Measurements from ENCODE around the gene GJC2.
A peak's percentile ranks its signal among the peaks of the same experiment; 100 is the strongest.

The GJC2 gene

DNA sequence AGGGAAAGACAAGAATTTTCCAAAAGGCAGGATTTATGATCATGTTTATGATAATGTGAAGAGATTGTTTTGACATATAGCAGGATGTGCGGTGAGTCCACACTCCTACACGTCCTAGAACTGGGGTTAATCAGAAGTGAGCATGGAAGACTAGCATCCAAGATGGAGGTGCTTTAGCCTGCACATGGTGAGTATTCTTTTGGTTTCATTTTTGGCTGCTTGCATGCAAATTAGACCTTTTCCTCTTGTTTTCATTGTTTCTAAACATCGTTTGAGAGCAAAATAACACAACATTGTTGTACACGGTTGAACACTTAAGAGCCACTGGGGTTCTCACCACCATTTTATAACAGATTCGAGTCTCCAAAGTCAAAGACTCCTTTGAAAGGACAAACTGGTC lies 24.5 kb upstream of the GJC2 start:
- TF ChIP-seq, protein P1, sequence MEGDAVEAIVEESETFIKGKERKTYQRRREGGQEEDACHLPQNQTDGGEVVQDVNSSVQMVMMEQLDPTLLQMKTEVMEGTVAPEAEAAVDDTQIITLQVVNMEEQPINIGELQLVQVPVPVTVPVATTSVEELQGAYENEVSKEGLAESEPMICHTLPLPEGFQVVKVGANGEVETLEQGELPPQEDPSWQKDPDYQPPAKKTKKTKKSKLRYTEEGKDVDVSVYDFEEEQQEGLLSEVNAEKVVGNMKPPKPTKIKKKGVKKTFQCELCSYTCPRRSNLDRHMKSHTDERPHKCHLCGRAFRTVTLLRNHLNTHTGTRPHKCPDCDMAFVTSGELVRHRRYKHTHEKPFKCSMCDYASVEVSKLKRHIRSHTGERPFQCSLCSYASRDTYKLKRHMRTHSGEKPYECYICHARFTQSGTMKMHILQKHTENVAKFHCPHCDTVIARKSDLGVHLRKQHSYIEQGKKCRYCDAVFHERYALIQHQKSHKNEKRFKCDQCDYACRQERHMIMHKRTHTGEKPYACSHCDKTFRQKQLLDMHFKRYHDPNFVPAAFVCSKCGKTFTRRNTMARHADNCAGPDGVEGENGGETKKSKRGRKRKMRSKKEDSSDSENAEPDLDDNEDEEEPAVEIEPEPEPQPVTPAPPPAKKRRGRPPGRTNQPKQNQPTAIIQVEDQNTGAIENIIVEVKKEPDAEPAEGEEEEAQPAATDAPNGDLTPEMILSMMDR (IDR thresholded peaks at IDR 0.05; ENCODE audit: low read depth, low read length) = no peak
- H3K4me3 ChIP-seq (replicated peaks in 1 of 2; ENCODE audit: low read depth in 2 of 2, low read length in 2 of 2) = no peak overlapping the region
- no peak for DNase-seq (ENCODE audit: low read depth in 2 of 2)

DNA sequence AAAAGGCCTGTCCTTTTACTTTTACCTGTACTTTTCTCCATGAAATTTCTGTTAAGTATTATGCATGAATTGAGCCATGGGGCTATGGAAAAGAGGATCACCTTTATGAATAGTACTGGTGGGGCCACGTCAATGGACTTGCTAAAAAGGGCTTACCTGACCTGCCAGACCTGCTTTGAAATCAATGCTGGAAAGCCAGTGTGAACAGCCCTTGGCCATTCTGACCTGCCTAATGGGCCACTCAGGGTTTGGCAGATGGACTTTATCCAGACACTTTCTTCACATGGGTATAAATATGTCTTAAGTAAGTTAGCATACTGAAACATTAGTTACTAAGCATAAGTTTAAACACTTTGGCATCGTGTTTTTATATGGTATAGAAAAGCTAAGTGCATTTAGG lies 18.0 kb upstream of the GJC2 start:
- no peak for DNase-seq (ENCODE audit: low read depth in 2 of 2)
- TF ChIP-seq, protein P1 (IDR thresholded peaks at IDR 0.05; ENCODE audit: low read depth, low read length) = no peak
- no peak overlapping the region for H3K4me3 ChIP-seq (replicated peaks in 1 of 2; ENCODE audit: low read depth in 2 of 2, low read length in 2 of 2)

DNA sequence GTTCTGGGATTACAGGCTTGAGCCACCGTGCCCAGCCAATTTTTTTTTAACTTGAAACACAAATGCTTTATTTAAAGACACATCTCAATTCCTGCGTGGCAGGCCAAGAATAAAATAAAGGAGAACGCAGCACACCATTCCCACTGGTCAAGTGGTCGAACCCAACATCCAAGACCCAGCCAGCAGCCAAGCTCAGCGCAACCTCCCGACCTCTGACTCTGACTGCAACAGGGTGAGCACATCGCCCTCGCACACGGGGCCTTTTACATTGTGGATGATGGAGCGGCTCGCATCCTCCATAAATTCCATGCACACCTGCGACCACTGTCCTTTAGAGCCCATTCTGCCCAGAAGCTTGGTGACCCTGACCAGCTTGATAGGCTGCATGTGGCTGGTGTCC lies 15.1 kb upstream of the GJC2 start:
- H3K4me3 ChIP-seq (replicated peaks in 1 of 2; ENCODE audit: low read depth in 2 of 2, low read length in 2 of 2) = no peak overlapping the region
- TF ChIP-seq, protein P1 (IDR thresholded peaks at IDR 0.05; ENCODE audit: low read depth, low read length) = no peak
- no peak for DNase-seq (ENCODE audit: low read depth in 2 of 2)

DNA sequence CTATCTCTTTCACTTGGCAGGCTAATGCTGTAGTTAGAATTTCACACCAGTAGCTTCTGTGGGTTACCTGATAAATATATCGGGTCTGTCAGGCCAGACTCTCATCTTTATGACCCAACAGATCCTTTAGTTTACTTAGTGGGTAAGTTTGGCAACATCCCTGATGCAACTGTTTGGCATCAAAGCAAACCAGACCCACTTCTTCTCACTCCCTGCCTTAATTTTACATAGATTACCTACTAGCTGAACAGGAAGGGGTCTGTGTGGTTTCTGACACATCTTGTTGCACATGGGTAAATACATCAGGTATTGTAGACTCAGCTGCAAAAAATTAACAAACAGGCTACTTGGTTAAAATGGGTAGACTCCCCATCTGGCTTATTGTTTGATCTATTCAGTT lies 12.8 kb upstream of the GJC2 start:
- no peak overlapping the region for H3K4me3 ChIP-seq (replicated peaks in 1 of 2; ENCODE audit: low read depth in 2 of 2, low read length in 2 of 2)
- TF ChIP-seq, protein P1 (IDR thresholded peaks at IDR 0.05; ENCODE audit: low read depth, low read length) = no peak
- no peak for DNase-seq (ENCODE audit: low read depth in 2 of 2)

DNA sequence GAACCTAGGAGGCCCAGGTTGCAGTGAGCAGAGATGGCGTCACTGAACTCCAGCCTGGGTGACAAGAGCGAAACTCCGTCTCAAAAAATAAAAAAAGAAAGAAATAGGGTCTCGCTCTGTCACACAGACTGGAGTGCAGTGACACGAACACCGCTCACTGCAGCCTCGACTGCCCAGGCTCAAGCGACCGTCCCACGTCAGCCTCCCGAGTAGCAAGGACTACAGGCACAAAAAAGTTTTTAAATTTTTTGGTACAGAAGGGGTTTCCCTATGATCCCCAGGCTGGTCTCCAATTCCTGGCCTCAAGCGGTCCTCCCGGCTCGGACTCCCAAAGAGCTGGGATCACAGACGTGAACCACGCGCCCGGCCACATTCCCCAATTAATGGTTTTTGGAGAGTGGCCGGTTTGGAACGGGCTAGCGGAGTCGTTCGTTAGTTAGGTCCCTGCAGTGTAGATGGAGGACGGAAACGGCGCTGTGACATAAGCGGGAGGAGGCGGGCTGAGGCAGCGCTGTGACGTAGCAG lies 10.3 kb upstream of the GJC2 start:
- DNase-seq (ENCODE audit: low read depth in 2 of 2) = no peak
- TF ChIP-seq, protein P1 (IDR thresholded peaks at IDR 0.05; ENCODE audit: low read depth, low read length) = no peak
- H3K4me3 ChIP-seq (replicated peaks in 1 of 2; ENCODE audit: low read depth in 2 of 2, low read length in 2 of 2) = peak overlapping the region; percentile 96 to 97

DNA sequence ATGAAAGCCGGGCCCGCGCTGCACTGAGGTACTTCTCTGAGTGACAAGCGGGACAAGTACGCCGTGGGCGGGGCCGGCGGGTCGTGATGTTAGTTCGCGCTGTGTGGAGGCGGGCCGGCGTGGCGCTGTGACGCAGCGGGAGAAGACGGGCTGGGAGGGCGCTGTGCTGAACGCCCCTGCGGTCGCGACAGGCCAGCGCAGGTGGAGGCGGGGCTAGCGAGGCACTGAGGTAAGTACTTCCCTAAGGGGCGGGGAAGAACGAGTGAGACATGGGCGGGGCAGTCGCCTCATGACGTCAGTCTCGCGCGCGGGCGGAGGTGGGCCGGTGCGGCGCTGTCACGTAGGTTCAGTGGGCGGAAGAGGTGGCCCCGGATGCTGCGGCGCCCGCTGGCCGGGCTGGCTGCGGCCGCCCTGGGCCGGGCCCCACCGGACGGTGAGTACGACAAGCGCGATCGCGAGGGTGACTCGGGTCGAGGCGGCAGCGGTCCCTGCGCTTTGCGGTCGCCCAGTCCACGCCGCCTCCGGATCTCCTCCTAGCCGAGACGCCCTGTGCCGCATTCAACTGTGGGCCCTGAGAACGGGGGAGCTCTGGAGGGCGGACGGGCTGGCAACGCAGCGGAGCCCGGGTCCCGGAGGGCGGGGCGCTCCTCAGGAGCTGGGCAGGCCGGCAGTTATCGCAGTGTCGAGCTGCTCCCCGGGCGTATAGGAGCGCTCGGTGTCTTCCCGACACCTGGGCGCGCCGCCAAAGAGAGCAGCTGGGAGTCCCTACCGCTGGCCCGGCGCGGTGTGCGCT lies 9.6 kb upstream of the GJC2 start, which contains the start of gene GUK1:
GUK1 (plus strand) TSS at position 349 of the 793 bp plus-strand sequence; CDS start at position 373, 24 bp downstream.
- peak within 1 kb of the TSS; percentile 96 to 97 for H3K4me3 ChIP-seq (replicated peaks in 1 of 2; ENCODE audit: low read depth in 2 of 2, low read length in 2 of 2)
- DNase-seq (ENCODE audit: low read depth in 2 of 2) = peak; percentile 100
- TF ChIP-seq, protein P1 (IDR thresholded peaks at IDR 0.05; ENCODE audit: low read depth, low read length) = peak; percentile 5

Data from cardiac fibroblast (primary cell).